Muscle of leg (tissue), 11 donors: Measurements from ENCODE around the gene LIF. TPM values are rescaled to one million over a fixed set of nuclear protein-coding genes. Genes with fewer than 3 reads are reported as not detected.

ENCODE experiments used
- DNase-seq: peaks from one replicate; pipeline ENCODE4 v3.0.0; 2013
- H3K27ac ChIP-seq: one replicate; pipeline ENCODE4 v1.5.1; 2013; ENCODE audit warnings: mild to moderate bottlenecking, low read length, control low read depth
- H3K27me3 ChIP-seq: one replicate; pipeline ENCODE4 v1.6.1; 2013; ENCODE audit warnings: low read length; ENCODE audit not compliant: control insufficient read depth, insufficient read depth
- H3K36me3 ChIP-seq: one replicate; pipeline ENCODE4 v1.6.1; 2013; ENCODE audit warnings: low read length; ENCODE audit not compliant: control insufficient read depth, insufficient read depth
- H3K4me1 ChIP-seq: one replicate; pipeline ENCODE4 v1.6.1; 2013; ENCODE audit warnings: low read length; ENCODE audit not compliant: control insufficient read depth, insufficient read depth
- H3K4me3 ChIP-seq: one replicate; pipeline ENCODE4 v1.5.1; 2013; ENCODE audit warnings: low read length, control low read depth
- H3K9me3 ChIP-seq: replicated peaks from 2 replicates; pipeline ENCODE4 v1.6.1; 2013; ENCODE audit warnings: low read depth, low read length; ENCODE audit not compliant: control insufficient read depth
- WGBS: methylation state at CpG from one replicate; pipeline ENCODE4 v1.1.5; 2013; ENCODE audit warnings: missing lambda C conversion rate; ENCODE audit not compliant: insufficient coverage; 5-methylcytosine and 5-hydroxymethylcytosine counted together
- polyA plus RNA-seq, 8 donors: library from polyadenylated mRNA; unstranded; fragments of 120-200 nt; gene quantifications; one replicate each; pipeline versions ENCODE4 v1.2.1 to v1.2.3, GENCODE V29; 2013; ENCODE audit warnings: inconsistent platforms in 1 of 8, low replicate concordance in 1 of 8; ENCODE audit not compliant: insufficient read length in 8 of 8, insufficient read depth in 1 of 8
- total RNA-seq: library from RNA; stranded (reverse); fragments of 120-200 nt; gene quantifications from one replicate; pipeline ENCODE4 v1.2.4, GENCODE V29; 2013

LIF gene
- total and polyA plus RNA-seq, 9 donors = 0.57 to 1.4 (median 0.80) TPM

GRCh38 chr22:30250661-30251267 is 4.2 kb upstream of the LIF start:
- H3K36me3 ChIP-seq = no peaks in the 10 kb centered on the region
- H3K4me1 ChIP-seq = peaks cover 68% of the 10 kb centered on the region
- no peak overlapping the region for H3K27ac ChIP-seq
- DNase-seq = no peak
- peaks cover 35% of the 10 kb centered on the region for H3K27me3 ChIP-seq
- 76% methylated on average over 5 of the region's 12 CpGs for WGBS
- no peaks in the 10 kb centered on the region for H3K9me3 ChIP-seq
- H3K4me3 ChIP-seq = no peak overlapping the region

- DNase-seq = no peak
- Histone ChIP-seq H3K4me1 (peaks cover 71% of the 10 kb centered on the region), H3K9me3 (no peaks in the 10 kb centered on the region), H3K4me3 (no peak overlapping the region), H3K27ac (no peak overlapping the region), H3K27me3 (peaks cover 42% of the 10 kb centered on the region), H3K36me3 (no peaks in the 10 kb centered on the region)
- WGBS = 50% methylated on average over 1 of the region's 3 CpGs
Observed at GRCh38 chr22:30250039-30250565, 3.5 kb upstream of the LIF start.

GRCh38 chr22:30249049-30250038 is 2.8 kb upstream of the LIF start:
- Histone ChIP-seq H3K27me3 (peaks cover 47% of the 10 kb centered on the region), H3K4me1 (peaks cover 67% of the 10 kb centered on the region), H3K9me3 (no peaks in the 10 kb centered on the region), H3K4me3 (no peak overlapping the region), H3K36me3 (no peaks in the 10 kb centered on the region), H3K27ac (peak overlapping the region; percentile 29)
- 26% methylated on average over 12 of the region's 27 CpGs for WGBS
- DNase-seq = peak; percentile 88

- no peaks in the 10 kb centered on the region for H3K36me3 ChIP-seq
- DNase-seq = no peak
- H3K27ac ChIP-seq = peak overlapping the region; percentile 29
- peaks cover 58% of the 10 kb centered on the region for H3K4me1 ChIP-seq
- no peaks in the 10 kb centered on the region for H3K9me3 ChIP-seq
- WGBS = 66% methylated on average over 6 of the region's 6 CpGs
- no peak overlapping the region for H3K4me3 ChIP-seq
- H3K27me3 ChIP-seq = peaks cover 51% of the 10 kb centered on the region
Observed at GRCh38 chr22:30248484-30248883, 1.9 kb upstream of the LIF start.

GRCh38 chr22:30247974-30248373 is 1.4 kb upstream of the LIF start:
- H3K4me1 ChIP-seq = peaks cover 54% of the 10 kb centered on the region
- peaks cover 53% of the 10 kb centered on the region for H3K27me3 ChIP-seq
- no peak for DNase-seq
- no peaks in the 10 kb centered on the region for H3K9me3 ChIP-seq
- no peak overlapping the region for H3K27ac ChIP-seq
- no peaks in the 10 kb centered on the region for H3K36me3 ChIP-seq
- 80% methylated on average over 12 of the region's 12 CpGs for WGBS
- no peak overlapping the region for H3K4me3 ChIP-seq

GRCh38 chr22:30247561-30247960 is 1.0 kb upstream of the LIF start:
- Histone ChIP-seq H3K36me3 (no peaks in the 10 kb centered on the region), H3K4me3 (no peak overlapping the region), H3K27ac (no peak overlapping the region), H3K9me3 (no peaks in the 10 kb centered on the region), H3K4me1 (peaks cover 50% of the 10 kb centered on the region), H3K27me3 (peaks cover 55% of the 10 kb centered on the region)
- 89% methylated on average over 8 of the region's 11 CpGs for WGBS
- DNase-seq = no peak

GRCh38 chr22:30246814-30247376 is 336 bp upstream of the LIF start:
- H3K36me3 ChIP-seq = no peaks in the 10 kb centered on the region
- H3K9me3 ChIP-seq = no peaks in the 10 kb centered on the region
- WGBS = 22% methylated on average over 14 of the region's 15 CpGs
- H3K27me3 ChIP-seq = peaks cover 55% of the 10 kb centered on the region
- no peak overlapping the region for H3K27ac ChIP-seq
- H3K4me1 ChIP-seq = peaks cover 46% of the 10 kb centered on the region
- DNase-seq = no peak
- H3K4me3 ChIP-seq = no peak overlapping the region

- Histone ChIP-seq H3K27me3 (peaks cover 58% of the 10 kb centered on the region), H3K4me3 (no peak overlapping the region), H3K36me3 (no peaks in the 10 kb centered on the region), H3K9me3 (no peaks in the 10 kb centered on the region), H3K4me1 (peaks cover 49% of the 10 kb centered on the region), H3K27ac (no peak overlapping the region)
- DNase-seq = no peak
- 63% methylated on average over 4 of the region's 15 CpGs for WGBS
Observed at GRCh38 chr22:30245181-30245984, 1.2 kb downstream of the LIF start.

GRCh38 chr22:30244641-30245040 is 1.9 kb downstream of the LIF start:
- no peak for DNase-seq
- Histone ChIP-seq H3K27ac (no peak overlapping the region), H3K36me3 (no peaks in the 10 kb centered on the region), H3K27me3 (peaks cover 56% of the 10 kb centered on the region), H3K9me3 (no peaks in the 10 kb centered on the region), H3K4me1 (peaks cover 55% of the 10 kb centered on the region), H3K4me3 (no peak overlapping the region)
- WGBS = 93% methylated on average over 5 of the region's 5 CpGs
